ENCODE results near the gene ADRA1B.

- TF ChIP-seq CEBPB (IDR thresholded peaks at IDR 0.05) (no peak), EP300 (IDR thresholded peaks at IDR 0.05; ENCODE audit: borderline replicate concordance) (no peak), CREB1 (IDR thresholded peaks at IDR 0.05; ENCODE audit: low read depth) (no peak), FOXM1 (IDR thresholded peaks at IDR 0.05; ENCODE audit: borderline replicate concordance, low read depth) (no peak), MAX (IDR thresholded peaks at IDR 0.05) (no peak), NFIC (IDR thresholded peaks at IDR 0.05) (no peak), USF1 (IDR thresholded peaks at IDR 0.05) (no peak), TAF1 (IDR thresholded peaks at IDR 0.05; ENCODE audit: low read depth) (no peak), YY1 (IDR thresholded peaks at IDR 0.05; ENCODE audit: low read depth) (no peak)
- TF ChIP-seq, protein P1, sequence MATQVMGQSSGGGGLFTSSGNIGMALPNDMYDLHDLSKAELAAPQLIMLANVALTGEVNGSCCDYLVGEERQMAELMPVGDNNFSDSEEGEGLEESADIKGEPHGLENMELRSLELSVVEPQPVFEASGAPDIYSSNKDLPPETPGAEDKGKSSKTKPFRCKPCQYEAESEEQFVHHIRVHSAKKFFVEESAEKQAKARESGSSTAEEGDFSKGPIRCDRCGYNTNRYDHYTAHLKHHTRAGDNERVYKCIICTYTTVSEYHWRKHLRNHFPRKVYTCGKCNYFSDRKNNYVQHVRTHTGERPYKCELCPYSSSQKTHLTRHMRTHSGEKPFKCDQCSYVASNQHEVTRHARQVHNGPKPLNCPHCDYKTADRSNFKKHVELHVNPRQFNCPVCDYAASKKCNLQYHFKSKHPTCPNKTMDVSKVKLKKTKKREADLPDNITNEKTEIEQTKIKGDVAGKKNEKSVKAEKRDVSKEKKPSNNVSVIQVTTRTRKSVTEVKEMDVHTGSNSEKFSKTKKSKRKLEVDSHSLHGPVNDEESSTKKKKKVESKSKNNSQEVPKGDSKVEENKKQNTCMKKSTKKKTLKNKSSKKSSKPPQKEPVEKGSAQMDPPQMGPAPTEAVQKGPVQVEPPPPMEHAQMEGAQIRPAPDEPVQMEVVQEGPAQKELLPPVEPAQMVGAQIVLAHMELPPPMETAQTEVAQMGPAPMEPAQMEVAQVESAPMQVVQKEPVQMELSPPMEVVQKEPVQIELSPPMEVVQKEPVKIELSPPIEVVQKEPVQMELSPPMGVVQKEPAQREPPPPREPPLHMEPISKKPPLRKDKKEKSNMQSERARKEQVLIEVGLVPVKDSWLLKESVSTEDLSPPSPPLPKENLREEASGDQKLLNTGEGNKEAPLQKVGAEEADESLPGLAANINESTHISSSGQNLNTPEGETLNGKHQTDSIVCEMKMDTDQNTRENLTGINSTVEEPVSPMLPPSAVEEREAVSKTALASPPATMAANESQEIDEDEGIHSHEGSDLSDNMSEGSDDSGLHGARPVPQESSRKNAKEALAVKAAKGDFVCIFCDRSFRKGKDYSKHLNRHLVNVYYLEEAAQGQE (IDR thresholded peaks at IDR 0.05; ENCODE audit: low read depth): no peak
Observed at GRCh38 chr5:159945359-159945758, 29.1 kb downstream of the ADRA1B start.
